HFF-Myc (cell line): ENCODE data around the gene DCTD.

Experiments used
- DNase-seq: peaks from one replicate; pipeline ENCODE4 v3.0.0-alpha.2; 2011; ENCODE audit warnings: low read depth; ENCODE audit errors: extremely low read depth
- H3K4me3 ChIP-seq: replicated peaks from 2 replicates; pipeline ENCODE4 v1.5.1; 2011; ENCODE audit warnings: low read depth, mild to moderate bottlenecking, control low read depth, low read length
- CTCF ChIP-seq: IDR thresholded peaks from 2 replicates; pipeline ENCODE4 v1.5.1; 2012; ENCODE audit warnings: mild to moderate bottlenecking, low read depth, low read length, control low read depth; ENCODE audit errors: missing control alignments

The DCTD gene

GRCh38 chr4:182914357-182914756 is 2.8 kb downstream of the DCTD start:
- TF ChIP-seq CTCF = no peak
- no peak for DNase-seq
- H3K4me3 ChIP-seq = no peak overlapping the region

DNA sequence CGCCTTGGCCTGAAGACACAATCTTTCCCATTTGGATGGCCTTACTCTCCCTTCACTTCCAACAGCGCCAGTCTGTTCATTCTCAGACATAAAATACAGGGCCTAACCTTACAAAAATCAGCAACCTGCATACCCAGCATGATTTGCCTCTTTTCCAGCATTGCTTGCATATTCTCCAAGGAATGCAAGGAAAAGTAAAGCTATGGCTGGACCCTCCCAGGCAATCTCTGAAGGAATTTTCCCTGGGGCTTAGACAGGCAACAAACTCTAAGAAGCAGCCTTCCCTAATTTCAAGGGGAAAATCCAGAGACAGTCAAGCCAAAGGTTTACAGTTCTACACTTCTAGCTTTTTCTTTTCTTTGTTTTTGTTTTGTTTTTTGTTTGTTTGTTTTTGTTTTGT is 3.6 kb downstream of the DCTD start:
- TF ChIP-seq CTCF = no peak
- no peak overlapping the region for H3K4me3 ChIP-seq
- no peak for DNase-seq

GRCh38 chr4:182913036-182913435 is 4.2 kb downstream of the DCTD start:
- no peak overlapping the region for H3K4me3 ChIP-seq
- no peak for TF ChIP-seq CTCF
- no peak for DNase-seq

DNA sequence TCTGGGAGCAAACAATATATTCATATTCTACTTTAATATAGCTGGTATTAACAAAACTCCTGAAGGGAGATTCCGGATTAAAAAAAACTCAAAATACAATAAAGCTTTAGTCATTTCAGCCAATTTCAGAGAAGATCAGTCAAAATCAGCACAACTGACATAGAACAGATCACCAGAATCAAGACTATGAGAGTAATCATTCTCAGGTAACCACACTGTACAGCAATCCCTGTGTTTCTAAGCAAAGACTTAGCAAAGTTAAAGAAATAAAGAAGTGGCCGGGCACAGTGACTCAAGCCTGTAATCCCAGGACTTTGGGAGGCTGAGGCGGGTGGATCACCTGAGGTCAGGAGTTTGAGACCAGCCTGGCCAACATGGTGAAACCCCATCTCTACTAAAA is 9.1 kb downstream of the DCTD start:
- DNase-seq = no peak
- no peak overlapping the region for H3K4me3 ChIP-seq
- no peak for TF ChIP-seq CTCF

GRCh38 chr4:182907396-182907795 is 9.8 kb downstream of the DCTD start:
- DNase-seq = no peak

GRCh38 chr4:182906786-182907185 is 10.4 kb downstream of the DCTD start:
- H3K4me3 ChIP-seq = no peak overlapping the region
- TF ChIP-seq CTCF = no peak
- no peak for DNase-seq

More at GRCh38 chr4:182907396-182907795, 9.8 kb downstream of the DCTD start:
- no peak for TF ChIP-seq CTCF
- no peak overlapping the region for H3K4me3 ChIP-seq

DNA sequence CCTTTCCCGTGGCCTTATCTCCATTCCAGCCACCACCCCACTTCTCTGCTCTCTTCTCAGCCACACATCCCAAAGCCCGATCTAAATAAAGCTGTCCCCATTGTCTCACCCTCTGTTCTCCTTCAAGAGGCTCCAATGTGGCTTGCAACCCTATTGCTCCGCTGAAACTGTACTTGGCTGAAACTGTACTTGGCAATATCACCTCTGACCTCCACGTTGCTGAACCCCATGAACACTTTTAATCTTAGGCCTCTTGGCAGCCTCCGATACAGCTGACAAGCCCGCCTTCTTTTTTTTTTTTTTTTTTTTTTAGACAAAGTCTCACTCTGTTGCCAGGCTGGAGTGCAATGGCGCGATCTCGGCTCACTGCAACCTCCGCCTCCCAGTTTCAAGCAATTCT is 12.1 kb downstream of the DCTD start:
- TF ChIP-seq CTCF = no peak
- H3K4me3 ChIP-seq = no peak overlapping the region
- no peak for DNase-seq
